Smooth muscle cell (in vitro differentiated cells): ENCODE measurements around the gene TMEM223. TPM values are rescaled to one million over a fixed set of nuclear protein-coding genes. Genes with fewer than 3 reads are reported as not detected.

Experiments used
- DNase-seq: peaks from one replicate; lab custom pipeline; 2025; ENCODE audit not compliant: unreplicated experiment; lab: John Stamatoyannopoulos, UW
- H2AFZ ChIP-seq: fragments of 200-600 bp; sonication (generic); 2 replicates; pipeline ENCODE4 v1.6.0; 2016; ENCODE audit warnings: antibody characterized with exemption, low read depth, mild to moderate bottlenecking
- H3F3A ChIP-seq: fragments of 200-600 bp; sonication (generic); 2 replicates; pipeline ENCODE4 v1.6.0; 2017; ENCODE audit warnings: antibody characterized with exemption, low read depth
- H3K27ac ChIP-seq: fragments of 200-600 bp; sonication (generic); 2 replicates; pipeline ENCODE4 v1.5.1; 2016; ENCODE audit warnings: low read depth, mild to moderate bottlenecking
- H3K27me3 ChIP-seq: fragments of 200-600 bp; sonication (generic); 2 replicates; pipeline ENCODE4 v1.6.1; 2016; ENCODE audit warnings: low read depth, mild to moderate bottlenecking
- H3K36me3 ChIP-seq: fragments of 200-600 bp; sonication (generic); 2 replicates; pipeline ENCODE4 v1.5.1; 2016; ENCODE audit warnings: low read depth
- H3K4me1 ChIP-seq: fragments of 200-600 bp; sonication (generic); 2 replicates; pipeline ENCODE4 v1.5.1; 2016; ENCODE audit warnings: low read depth
- H3K4me2 ChIP-seq: fragments of 200-600 bp; sonication (generic); 2 replicates; pipeline ENCODE4 v1.6.0; 2016; ENCODE audit warnings: mild to moderate bottlenecking
- H3K4me3 ChIP-seq: fragments of 200-600 bp; sonication (generic); 2 replicates; pipeline ENCODE4 v1.5.1; 2016; ENCODE audit warnings: mild to moderate bottlenecking
- H3K79me2 ChIP-seq: fragments of 200-600 bp; sonication (generic); 2 replicates; pipeline ENCODE4 v1.6.0; 2016; ENCODE audit warnings: low read depth, mild to moderate bottlenecking
- H3K9ac ChIP-seq: fragments of 200-600 bp; sonication (generic); 2 replicates; pipeline ENCODE4 v1.6.0; 2016; ENCODE audit warnings: low read depth
- H3K9me3 ChIP-seq: fragments of 200-600 bp; sonication (generic); replicated peaks from 2 replicates; pipeline ENCODE4 v1.5.1; 2016; ENCODE audit warnings: low read depth
- H4K20me1 ChIP-seq: fragments of 200-600 bp; sonication (generic); 2 replicates; pipeline ENCODE4 v1.6.0; 2016; ENCODE audit warnings: low read depth
- CTCF ChIP-seq: fragments of 200-600 bp; sonication (generic); IDR thresholded peaks from 2 replicates; pipeline ENCODE4 v1.5.1; 2017; ENCODE audit warnings: borderline replicate concordance, mild to moderate bottlenecking, antibody characterized with exemption; ENCODE audit not compliant: insufficient read depth, poor library complexity, severe bottlenecking
- WGBS: methylation state at CpG from one replicate; pipeline ENCODE4 v1.1.7; 2016; ENCODE audit warnings: low lambda C conversion rate; 5-methylcytosine and 5-hydroxymethylcytosine counted together
- polyA plus RNA-seq: library from polyadenylated mRNA; unstranded; fragments of >200 nt; fragmentation: Nextera tagmentation; extraction: Ambion mirVana; gene quantifications from 2 replicates; pipeline ENCODE4 v1.2.1, GENCODE V29; 2016
- total RNA-seq: library from RNA; depleted of rRNA; stranded (reverse); fragments of >200 nt; gene quantifications from 2 replicates; pipeline ENCODE4 v1.2.3, GENCODE V29; 2014

Gene TMEM223
- total and polyA plus RNA-seq, 2 experiments from 2014 or later = 40.8 to 43.2 TPM

- Histone ChIP-seq H3K27ac (peak overlapping the region; percentile 88), H3K4me1 (peaks cover 14% of the 10 kb centered on the region), H3K79me2 (peaks cover 39% of the 10 kb centered on the region), H3K9me3 (no peaks in the 10 kb centered on the region), H3K27me3 (no peaks in the 10 kb centered on the region), H4K20me1 (peaks cover 5% of the 10 kb centered on the region), H3K9ac (peak overlapping the region; percentile 86), H3F3A (peaks cover 51% of the 10 kb centered on the region), H3K4me2 (peak overlapping the region; percentile 98), H3K36me3 (peaks cover 19% of the 10 kb centered on the region), H2AFZ (no peak overlapping the region), H3K4me3 (peak overlapping the region; percentile 96)
- 7% methylated on average over 11 of the region's 11 CpGs for WGBS
- DNase-seq = peak; percentile 42
- no peak for TF ChIP-seq CTCF
These were observed 383 bp upstream of the TMEM223 start for GRCh38 chr11:62792202-62792575.

- DNase-seq = no peak
- Histone ChIP-seq H3K27me3 (no peaks in the 10 kb centered on the region), H3K4me2 (no peak overlapping the region), H3K36me3 (peaks cover 3% of the 10 kb centered on the region), H3F3A (peaks cover 43% of the 10 kb centered on the region), H3K27ac (no peak overlapping the region), H3K79me2 (peaks cover 39% of the 10 kb centered on the region), H3K9ac (no peak overlapping the region), H3K4me1 (peaks cover 14% of the 10 kb centered on the region), H4K20me1 (peaks cover 5% of the 10 kb centered on the region), H3K4me3 (no peak overlapping the region), H2AFZ (no peak overlapping the region), H3K9me3 (no peaks in the 10 kb centered on the region)
- WGBS = 90% methylated on average over 3 of the region's 3 CpGs
- TF ChIP-seq CTCF = no peak
These were observed 2.2 kb downstream of the TMEM223 start for GRCh38 chr11:62789576-62789975.

GRCh38 chr11:62788991-62789390 is 2.8 kb downstream of the TMEM223 start:
- Histone ChIP-seq H3K27ac (no peak overlapping the region), H3K4me1 (peaks cover 14% of the 10 kb centered on the region), H3K4me3 (no peak overlapping the region), H4K20me1 (peaks cover 5% of the 10 kb centered on the region), H3K79me2 (peaks cover 39% of the 10 kb centered on the region), H3K27me3 (no peaks in the 10 kb centered on the region), H3K4me2 (no peak overlapping the region), H3K36me3 (peaks cover 3% of the 10 kb centered on the region), H3K9ac (no peak overlapping the region), H3K9me3 (no peaks in the 10 kb centered on the region), H3F3A (peaks cover 37% of the 10 kb centered on the region), H2AFZ (no peak overlapping the region)
- 90% methylated on average over 5 of the region's 5 CpGs for WGBS
- no peak for TF ChIP-seq CTCF
- no peak for DNase-seq

- peak within 1 kb of the TSS; percentile 87 for H3K27ac ChIP-seq
- TF ChIP-seq CTCF = peak; percentile 57
- peak; percentile 80 for DNase-seq
- H3K4me2 ChIP-seq = peak within 1 kb of the TSS; percentile 95
- H3K27me3 ChIP-seq = no peaks in the 10 kb centered on the region
- WGBS = under 1% methylated on average over 76 of the region's 88 CpGs
- peaks cover 22% of the 10 kb centered on the region for H3F3A ChIP-seq
- H2AFZ ChIP-seq = peak within 1 kb of the TSS; percentile 67
- H3K36me3 ChIP-seq = no peaks in the 10 kb centered on the region
- H3K4me1 ChIP-seq = peaks cover 9% of the 10 kb centered on the region
- peak within 1 kb of the TSS; percentile 86 for H3K4me3 ChIP-seq
- H4K20me1 ChIP-seq = peaks cover 5% of the 10 kb centered on the region
- H3K9ac ChIP-seq = peak within 1 kb of the TSS; percentile 81
- peaks cover 39% of the 10 kb centered on the region for H3K79me2 ChIP-seq
- H3K9me3 ChIP-seq = no peaks in the 10 kb centered on the region
These were observed 4.6 kb downstream of the TMEM223 start, which contains the start of gene TMEM179B for GRCh38 chr11:62787005-62787759. TSS of gene TMEM179B (plus strand) at chr11:62787402. CDS start at chr11:62787432, 30 bp downstream.
